IPS-NIHi7 (cell line): Measurements from ENCODE around the gene PHACTR1.

Experiments used
- DNase-seq: peaks from one replicate; pipeline ENCODE4 v3.0.0; 2012; ENCODE audit warnings: mixed read lengths; ENCODE audit errors: extremely low spot score

Gene PHACTR1

GRCh38 chr6:13286181-13286580, 569.6 kb downstream of the PHACTR1 start:
- DNase-seq = no peak

GRCh38 chr6:13287104-13287503, 570.5 kb downstream of the PHACTR1 start:
- DNase-seq = no peak

GRCh38 chr6:13288481-13288880, 571.9 kb downstream of the PHACTR1 start:
- no peak for DNase-seq

- DNase-seq = no peak
Observed at GRCh38 chr6:13288969-13289391, 572.4 kb downstream of the PHACTR1 start.

GRCh38 chr6:13289789-13290318, 573.3 kb downstream of the PHACTR1 start:
- DNase-seq = no peak

GRCh38 chr6:13290335-13290734, 573.8 kb downstream of the PHACTR1 start:
- DNase-seq = no peak

GRCh38 chr6:13292774-13293173, 576.2 kb downstream of the PHACTR1 start:
- no peak for DNase-seq

- DNase-seq = no peak
Observed at GRCh38 chr6:13294499-13295069, 578.0 kb downstream of the PHACTR1 start.

- no peak for DNase-seq
Observed at GRCh38 chr6:13295576-13295975, 579.0 kb downstream of the PHACTR1 start.

- DNase-seq = no peak
Observed at GRCh38 chr6:13296536-13296997, 580.0 kb downstream of the PHACTR1 start.

- DNase-seq = no peak
Observed at GRCh38 chr6:13297391-13297790, 580.8 kb downstream of the PHACTR1 start.

- DNase-seq = no peak
Observed at GRCh38 chr6:13298446-13298845, 581.9 kb downstream of the PHACTR1 start.

GRCh38 chr6:13299403-13299821, 582.8 kb downstream of the PHACTR1 start:
- DNase-seq = no peak

GRCh38 chr6:13299918-13300317, 583.4 kb downstream of the PHACTR1 start:
- no peak for DNase-seq

- DNase-seq = no peak
Observed at GRCh38 chr6:13300643-13301590, 584.4 kb downstream of the PHACTR1 start.

GRCh38 chr6:13302291-13302690, 585.7 kb downstream of the PHACTR1 start:
- no peak for DNase-seq

GRCh38 chr6:13302751-13303667, 586.4 kb downstream of the PHACTR1 start:
- DNase-seq = no peak

GRCh38 chr6:13303668-13304017, 587.1 kb downstream of the PHACTR1 start:
- no peak for DNase-seq

- DNase-seq = no peak
Observed at GRCh38 chr6:13304101-13304500, 587.5 kb downstream of the PHACTR1 start.

GRCh38 chr6:13304580-13305260, 588.2 kb downstream of the PHACTR1 start:
- DNase-seq = no peak

- DNase-seq = no peak
Observed at GRCh38 chr6:13305288-13305687, 588.7 kb downstream of the PHACTR1 start.
